ENCODE measurements around the gene KANK4. TPM values are rescaled to one million over a fixed set of nuclear protein-coding genes. Genes with fewer than 3 reads are reported as not detected.
"Not testable (repeated sequence)": the region's sequence is repeated elsewhere in the genome, so short reads cannot be mapped to it uniquely, and the experiment has no call there.

The KANK4 gene
- total RNA-seq, 4 donors from 2014 or later, result 2.5 TPM; not detected in 3

GRCh38 chr1:62240651-62241370, 78.4 kb downstream of the KANK4 start:
- no peaks in the 10 kb centered on the region for H3K4me1 ChIP-seq
- no peaks in the 10 kb centered on the region for H3K9me3 ChIP-seq
- no peak overlapping the region for H3K4me3 ChIP-seq
- TF ChIP-seq CTCF (IDR thresholded peaks at IDR 0.05) (no peak), POLR2A (IDR thresholded peaks at IDR 0.05) (no peak)
- H3K36me3 ChIP-seq, result no peaks in the 10 kb centered on the region
- DNase-seq, result no peak
- H3K27ac ChIP-seq, result no peak overlapping the region
- H3K27me3 ChIP-seq, result no peaks in the 10 kb centered on the region

GRCh38 chr1:62239652-62240403, 79.4 kb downstream of the KANK4 start:
- not testable (repeated sequence) for H3K27ac ChIP-seq, H3K9me3 ChIP-seq, DNase-seq, H3K4me3 ChIP-seq, H3K4me1 ChIP-seq, H3K27me3 ChIP-seq, H3K36me3 ChIP-seq

GRCh38 chr1:62238507-62238906, 80.7 kb downstream of the KANK4 start:
- Histone ChIP-seq H3K4me3 (no peak overlapping the region), H3K9me3 (no peaks in the 10 kb centered on the region), H3K36me3 (no peaks in the 10 kb centered on the region), H3K27ac (no peak overlapping the region), H3K4me1 (no peaks in the 10 kb centered on the region), H3K27me3 (no peaks in the 10 kb centered on the region)
- TF ChIP-seq CTCF (IDR thresholded peaks at IDR 0.05) (no peak), POLR2A (IDR thresholded peaks at IDR 0.05) (no peak)
- DNase-seq, result no peak

- no peaks in the 10 kb centered on the region for H3K9me3 ChIP-seq
- no peaks in the 10 kb centered on the region for H3K27me3 ChIP-seq
- no peak for TF ChIP-seq CTCF (IDR thresholded peaks at IDR 0.05)
- no peak for TF ChIP-seq POLR2A (IDR thresholded peaks at IDR 0.05)
- DNase-seq, result no peak
- no peaks in the 10 kb centered on the region for H3K36me3 ChIP-seq
- no peak overlapping the region for H3K27ac ChIP-seq
- H3K4me1 ChIP-seq, result no peaks in the 10 kb centered on the region
- H3K4me3 ChIP-seq, result no peak overlapping the region
Observed at GRCh38 chr1:62237950-62238374, 81.3 kb downstream of the KANK4 start.

GRCh38 chr1:62237361-62237760, 81.9 kb downstream of the KANK4 start:
- Histone ChIP-seq H3K27me3 (no peaks in the 10 kb centered on the region), H3K27ac (no peak overlapping the region), H3K9me3 (no peaks in the 10 kb centered on the region), H3K36me3 (no peaks in the 10 kb centered on the region), H3K4me1 (no peaks in the 10 kb centered on the region), H3K4me3 (no peak overlapping the region)
- DNase-seq, result no peak
- TF ChIP-seq POLR2A (IDR thresholded peaks at IDR 0.05), result no peak
- TF ChIP-seq CTCF (IDR thresholded peaks at IDR 0.05), result no peak

- H3K4me1 ChIP-seq, result no peaks in the 10 kb centered on the region
- no peaks in the 10 kb centered on the region for H3K36me3 ChIP-seq
- no peaks in the 10 kb centered on the region for H3K27me3 ChIP-seq
- TF ChIP-seq POLR2A (IDR thresholded peaks at IDR 0.05) (no peak), CTCF (IDR thresholded peaks at IDR 0.05) (no peak)
- H3K27ac ChIP-seq, result no peak overlapping the region
- no peak overlapping the region for H3K4me3 ChIP-seq
- DNase-seq, result no peak
- H3K9me3 ChIP-seq, result no peaks in the 10 kb centered on the region
Observed at GRCh38 chr1:62235576-62235975, 83.7 kb downstream of the KANK4 start.
